Neural progenitor cell (in vitro differentiated cells): ENCODE measurements around the gene CHST9. TPM values are rescaled to one million over a fixed set of nuclear protein-coding genes. Genes with fewer than 3 reads are reported as not detected.

Source experiments
- DNase-seq: peaks from one replicate; pipeline ENCODE4 v3.0.0-alpha.2; 2016; ENCODE audit warnings: low spot score
- H2AFZ ChIP-seq: fragments of 200-600 bp; sonication (generic); replicated peaks from 2 replicates; pipeline ENCODE4 v1.6.1; 2016; ENCODE audit warnings: antibody characterized with exemption
- H3F3A ChIP-seq: fragments of 200-600 bp; sonication (generic); 2 replicates; pipeline ENCODE4 v1.6.1; 2016; ENCODE audit warnings: antibody characterized with exemption, low read depth
- H3K27ac ChIP-seq: fragments of 200-600 bp; sonication (generic); 2 replicates; pipeline ENCODE4 v1.5.1; 2016; ENCODE audit warnings: mild to moderate bottlenecking
- H3K27me3 ChIP-seq: fragments of 200-600 bp; sonication (generic); 2 replicates; pipeline ENCODE4 v1.6.1; 2016; ENCODE audit warnings: mild to moderate bottlenecking, moderate library complexity
- H3K36me3 ChIP-seq: fragments of 200-600 bp; sonication (generic); 2 replicates; pipeline ENCODE4 v1.5.1; 2016
- H3K4me1 ChIP-seq: fragments of 200-600 bp; sonication (generic); 2 replicates; pipeline ENCODE4 v1.6.1; 2016; ENCODE audit warnings: mixed run types
- H3K4me2 ChIP-seq: fragments of 200-600 bp; sonication (generic); 2 replicates; pipeline ENCODE4 v1.6.1; 2016
- H3K4me3 ChIP-seq: fragments of 200-600 bp; sonication (generic); 2 replicates; pipeline ENCODE4 v1.5.1; 2016
- H3K79me2 ChIP-seq: fragments of 200-600 bp; sonication (generic); 2 replicates; pipeline ENCODE4 v1.6.1; 2016; ENCODE audit warnings: low read depth
- H3K9ac ChIP-seq: fragments of 200-600 bp; sonication (generic); 2 replicates; pipeline ENCODE4 v1.6.1; 2016
- H3K9me3 ChIP-seq: fragments of 200-600 bp; sonication (generic); 2 replicates; pipeline ENCODE4 v1.5.1; 2016; ENCODE audit warnings: low read depth
- H4K20me1 ChIP-seq: fragments of 200-600 bp; sonication (generic); 2 replicates; pipeline ENCODE4 v1.6.1; 2016; ENCODE audit warnings: low read depth
- H3K27ac Mint-ChIP-seq: 3 replicates; pipeline ENCODE4 v1.8.0; 2021; ENCODE audit warnings: mixed read lengths
- H3K27me3 Mint-ChIP-seq: 2 replicates; pipeline ENCODE4 v1.8.0; 2022; ENCODE audit warnings: low read depth, mild to moderate bottlenecking, inconsistent platforms, moderate library complexity, mixed read lengths; ENCODE audit not compliant: insufficient read depth
- H3K36me3 Mint-ChIP-seq: 3 replicates; pipeline ENCODE4 v1.8.0; 2021; ENCODE audit warnings: mixed read lengths
- H3K4me1 Mint-ChIP-seq: 3 replicates; pipeline ENCODE4 v1.8.0; 2021; ENCODE audit warnings: mixed read lengths
- H3K4me3 Mint-ChIP-seq: 3 replicates; pipeline ENCODE4 v1.8.0; 2021; ENCODE audit warnings: mild to moderate bottlenecking, moderate library complexity, mixed read lengths
- H3K9me3 Mint-ChIP-seq: 3 replicates; pipeline ENCODE4 v1.8.0; 2020; ENCODE audit warnings: mixed read lengths
- EZH2 ChIP-seq: fragments of 200-600 bp; sonication (generic); IDR thresholded peaks from 2 replicates; pipeline ENCODE4 v1.6.1; 2017; ENCODE audit warnings: antibody characterized with exemption, mild to moderate bottlenecking, moderate library complexity
- EZH2phosphoT487 ChIP-seq: fragments of 200-600 bp; sonication (generic); IDR thresholded peaks from 2 replicates; pipeline ENCODE4 v1.6.1; 2017; ENCODE audit warnings: antibody characterized with exemption
- total RNA-seq: library from RNA; depleted of rRNA; stranded (reverse); fragments of >200 nt; gene quantifications from 2 replicates; pipeline ENCODE4 v1.2.3, GENCODE V29; 2015; ENCODE audit warnings: low replicate concordance
- TF ChIP-seq, protein P1 (sequence below): fragments of 200-600 bp; sonication (generic); IDR thresholded peaks from 2 replicates; pipeline ENCODE4 v1.5.1; 2017; ENCODE audit warnings: antibody characterized with exemption, mild to moderate bottlenecking

CHST9 gene
- total RNA-seq, 1 donor from 2014 or later: 1.3 TPM

DNA sequence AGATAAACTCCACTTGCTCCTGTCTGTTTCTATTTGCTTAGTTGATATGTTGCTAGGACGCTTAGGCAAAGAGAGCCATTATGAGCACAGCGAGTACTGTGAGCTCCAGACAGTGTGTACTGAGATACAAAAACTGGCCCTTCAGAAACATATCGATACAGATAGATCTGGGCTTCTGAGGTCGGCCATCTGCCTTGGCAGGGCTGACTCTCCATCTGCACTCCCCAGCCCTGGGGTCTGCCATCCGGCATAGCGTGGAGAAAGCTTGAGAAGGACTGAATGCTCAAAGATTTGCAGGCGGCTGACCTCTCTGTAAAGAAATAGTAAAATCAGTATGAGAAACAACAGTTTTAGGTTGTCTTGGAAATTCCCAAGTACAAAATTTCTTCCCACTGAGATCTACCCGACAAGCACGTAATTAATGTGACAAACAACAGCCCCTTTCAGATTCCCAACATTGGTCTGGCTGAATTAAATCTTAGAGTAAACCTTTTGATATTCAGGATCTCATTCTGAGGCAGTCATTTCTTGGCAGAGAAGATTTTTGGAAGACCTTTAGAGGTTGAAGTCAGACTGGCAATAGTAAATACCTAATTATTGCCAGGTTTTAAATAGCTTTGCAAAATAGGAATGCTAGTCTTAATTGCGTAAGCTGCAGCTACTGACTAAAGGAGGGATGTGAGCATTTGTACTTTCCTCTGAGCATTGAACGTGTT lies 127.4 kb downstream of the CHST9 start:
- H3K27me3 ChIP-seq: no peaks in the 10 kb centered on the region
- no peak overlapping the region for H3K9ac ChIP-seq
- Mint-ChIP-seq H3K27ac (peak overlapping the region; percentile 76), H3K27me3 (no peaks in the 10 kb centered on the region), H3K9me3 (no peaks in the 10 kb centered on the region), H3K36me3 (peaks cover under 1% of the 10 kb centered on the region), H3K4me3 (no peak overlapping the region), H3K4me1 (peaks cover 25% of the 10 kb centered on the region)
- H3F3A ChIP-seq: no peaks in the 10 kb centered on the region
- no peaks in the 10 kb centered on the region for H3K36me3 ChIP-seq
- no peak overlapping the region for H3K4me2 ChIP-seq
- DNase-seq: no peak
- H3K4me3 ChIP-seq: no peak overlapping the region
- no peaks in the 10 kb centered on the region for H3K9me3 ChIP-seq
- H4K20me1 ChIP-seq: no peaks in the 10 kb centered on the region
- no peaks in the 10 kb centered on the region for H3K79me2 ChIP-seq
- H2AFZ ChIP-seq: peak overlapping the region; percentile 65
- no peaks in the 10 kb centered on the region for H3K4me1 ChIP-seq
- no peak overlapping the region for H3K27ac ChIP-seq
- TF ChIP-seq, protein P1, sequence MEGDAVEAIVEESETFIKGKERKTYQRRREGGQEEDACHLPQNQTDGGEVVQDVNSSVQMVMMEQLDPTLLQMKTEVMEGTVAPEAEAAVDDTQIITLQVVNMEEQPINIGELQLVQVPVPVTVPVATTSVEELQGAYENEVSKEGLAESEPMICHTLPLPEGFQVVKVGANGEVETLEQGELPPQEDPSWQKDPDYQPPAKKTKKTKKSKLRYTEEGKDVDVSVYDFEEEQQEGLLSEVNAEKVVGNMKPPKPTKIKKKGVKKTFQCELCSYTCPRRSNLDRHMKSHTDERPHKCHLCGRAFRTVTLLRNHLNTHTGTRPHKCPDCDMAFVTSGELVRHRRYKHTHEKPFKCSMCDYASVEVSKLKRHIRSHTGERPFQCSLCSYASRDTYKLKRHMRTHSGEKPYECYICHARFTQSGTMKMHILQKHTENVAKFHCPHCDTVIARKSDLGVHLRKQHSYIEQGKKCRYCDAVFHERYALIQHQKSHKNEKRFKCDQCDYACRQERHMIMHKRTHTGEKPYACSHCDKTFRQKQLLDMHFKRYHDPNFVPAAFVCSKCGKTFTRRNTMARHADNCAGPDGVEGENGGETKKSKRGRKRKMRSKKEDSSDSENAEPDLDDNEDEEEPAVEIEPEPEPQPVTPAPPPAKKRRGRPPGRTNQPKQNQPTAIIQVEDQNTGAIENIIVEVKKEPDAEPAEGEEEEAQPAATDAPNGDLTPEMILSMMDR: no peak
- TF ChIP-seq EZH2 (no peak), EZH2phosphoT487 (no peak)

DNA sequence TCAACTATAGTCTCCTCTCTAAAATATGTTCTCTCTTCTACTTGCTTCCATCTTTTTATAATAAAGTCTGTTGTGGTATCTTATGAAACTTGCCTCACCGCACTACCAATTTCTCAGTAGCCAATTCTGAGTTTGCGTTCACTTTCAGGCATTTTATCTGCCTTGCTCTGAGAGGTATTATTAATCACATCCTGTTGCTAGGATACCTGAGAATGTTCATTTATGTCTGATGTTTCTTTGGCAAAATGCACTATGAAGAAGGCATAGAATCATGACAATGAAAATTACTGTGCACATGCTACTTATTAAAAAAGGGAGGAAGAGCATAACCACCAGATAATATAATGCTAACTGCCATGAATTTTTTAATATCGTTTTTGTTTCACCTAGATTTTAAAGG lies 130.2 kb downstream of the CHST9 start:
- H4K20me1 ChIP-seq: no peaks in the 10 kb centered on the region
- H3K4me3 ChIP-seq: no peak overlapping the region
- H3F3A ChIP-seq: no peaks in the 10 kb centered on the region
- H3K4me1 Mint-ChIP-seq: peaks cover 25% of the 10 kb centered on the region
- TF ChIP-seq EZH2phosphoT487 (no peak), EZH2 (no peak)
- no peaks in the 10 kb centered on the region for H3K27me3 ChIP-seq
- H3K79me2 ChIP-seq: no peaks in the 10 kb centered on the region
- no peak overlapping the region for H3K4me3 Mint-ChIP-seq
- H3K9me3 Mint-ChIP-seq: peaks cover 3% of the 10 kb centered on the region
- H3K27me3 Mint-ChIP-seq: no peaks in the 10 kb centered on the region
- H3K4me1 ChIP-seq: no peaks in the 10 kb centered on the region
- H3K36me3 Mint-ChIP-seq: peaks cover 4% of the 10 kb centered on the region
- H3K9me3 ChIP-seq: no peaks in the 10 kb centered on the region
- no peak overlapping the region for H2AFZ ChIP-seq
- DNase-seq: no peak
- no peak overlapping the region for H3K9ac ChIP-seq
- no peaks in the 10 kb centered on the region for H3K36me3 ChIP-seq
- H3K27ac ChIP-seq: no peak overlapping the region
- no peak overlapping the region for H3K27ac Mint-ChIP-seq
- no peak overlapping the region for H3K4me2 ChIP-seq

DNA sequence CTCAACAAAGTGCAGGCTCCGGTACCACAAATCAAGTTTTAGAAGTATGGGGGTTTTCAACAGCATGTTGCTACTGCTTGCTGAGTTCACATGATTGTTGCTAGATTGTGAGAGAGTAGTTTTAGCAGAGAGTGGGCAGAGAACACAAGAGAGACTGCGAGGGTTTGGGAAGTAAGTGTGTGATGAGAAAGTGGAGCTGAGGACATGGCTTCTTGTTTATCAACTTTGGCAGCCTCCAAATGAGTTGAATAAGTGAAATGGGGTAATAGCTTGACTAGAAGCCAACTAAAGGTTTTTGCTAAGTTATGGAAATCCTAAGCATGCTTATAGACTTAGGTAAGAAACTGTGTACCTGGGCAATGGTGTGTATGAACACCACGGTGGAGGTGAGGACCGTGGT lies 135.1 kb downstream of the CHST9 start:
- Histone ChIP-seq H3K36me3 (no peaks in the 10 kb centered on the region), H3F3A (no peaks in the 10 kb centered on the region), H3K4me1 (no peaks in the 10 kb centered on the region), H2AFZ (no peak overlapping the region), H3K27ac (no peak overlapping the region), H3K4me2 (no peak overlapping the region), H4K20me1 (no peaks in the 10 kb centered on the region), H3K9me3 (no peaks in the 10 kb centered on the region), H3K4me3 (no peak overlapping the region), H3K9ac (no peak overlapping the region), H3K79me2 (no peaks in the 10 kb centered on the region), H3K27me3 (no peaks in the 10 kb centered on the region)
- TF ChIP-seq EZH2 (no peak), EZH2phosphoT487 (no peak)
- TF ChIP-seq, protein P1: no peak
- H3K9me3 Mint-ChIP-seq: peaks cover 3% of the 10 kb centered on the region
- H3K4me3 Mint-ChIP-seq: no peak overlapping the region
- H3K4me1 Mint-ChIP-seq: peaks cover 6% of the 10 kb centered on the region
- no peak for DNase-seq
- no peaks in the 10 kb centered on the region for H3K27me3 Mint-ChIP-seq
- peaks cover 4% of the 10 kb centered on the region for H3K36me3 Mint-ChIP-seq
- no peak overlapping the region for H3K27ac Mint-ChIP-seq

DNA sequence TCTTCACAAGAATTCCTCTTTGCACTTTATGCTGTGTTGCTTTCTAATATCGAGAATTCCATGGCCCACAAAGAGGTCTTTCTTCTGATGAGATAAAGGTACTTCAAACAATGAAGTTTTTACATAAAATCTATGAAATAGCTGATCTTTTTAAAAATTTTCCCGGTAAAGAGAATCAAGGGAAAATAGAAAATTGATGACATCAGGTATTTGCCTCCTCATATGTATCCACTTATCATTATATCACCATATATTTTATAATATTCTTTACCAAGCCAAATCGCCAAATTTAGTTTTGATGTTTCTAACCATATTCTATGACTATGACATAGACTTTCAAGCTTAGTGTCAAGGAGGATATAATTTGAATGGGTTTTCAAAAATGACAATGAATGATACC lies 139.8 kb downstream of the CHST9 start:
- no peaks in the 10 kb centered on the region for H3K36me3 Mint-ChIP-seq
- H3K4me3 ChIP-seq: no peak overlapping the region
- H3K9ac ChIP-seq: no peak overlapping the region
- H3K36me3 ChIP-seq: no peaks in the 10 kb centered on the region
- H3K4me1 ChIP-seq: no peaks in the 10 kb centered on the region
- no peaks in the 10 kb centered on the region for H3F3A ChIP-seq
- no peak overlapping the region for H3K4me3 Mint-ChIP-seq
- TF ChIP-seq, protein P1: no peak
- TF ChIP-seq EZH2: no peak
- no peak for TF ChIP-seq EZH2phosphoT487
- H3K9me3 ChIP-seq: no peaks in the 10 kb centered on the region
- H3K4me1 Mint-ChIP-seq: peaks cover 2% of the 10 kb centered on the region
- no peak for DNase-seq
- no peak overlapping the region for H3K4me2 ChIP-seq
- no peaks in the 10 kb centered on the region for H3K27me3 ChIP-seq
- H3K27me3 Mint-ChIP-seq: no peaks in the 10 kb centered on the region
- H2AFZ ChIP-seq: no peak overlapping the region
- H3K27ac Mint-ChIP-seq: no peak overlapping the region
- no peak overlapping the region for H3K27ac ChIP-seq
- no peaks in the 10 kb centered on the region for H3K79me2 ChIP-seq
- H4K20me1 ChIP-seq: no peaks in the 10 kb centered on the region
- H3K9me3 Mint-ChIP-seq: no peaks in the 10 kb centered on the region
